IMR-90 (cell line): ENCODE data around the gene SDK1.

Experiments used
- BHLHE40 ChIP-seq: fragments of 150-350 bp; IDR thresholded peaks from 2 replicates; pipeline ENCODE4 v1.6.1; 2016; ENCODE audit warnings: mild to moderate bottlenecking, low read depth, low read length
- CHD1 ChIP-seq: IDR thresholded peaks from 2 replicates; pipeline ENCODE4 v1.6.1; 2012; ENCODE audit warnings: low read depth, low read length, improper control_type of control experiment
- FOS ChIP-seq: fragments of 150-350 bp; IDR thresholded peaks from 2 replicates; pipeline ENCODE4 v1.6.1; 2016; ENCODE audit warnings: low read depth, low read length
- MXI1 ChIP-seq: IDR thresholded peaks from 2 replicates; pipeline ENCODE4 v1.6.1; 2012; ENCODE audit warnings: low read depth, mild to moderate bottlenecking, low read length, moderate library complexity, borderline replicate concordance
- NFE2L2 ChIP-seq: fragments of 150-350 bp; IDR thresholded peaks from 2 replicates; pipeline ENCODE4 v1.6.1; 2016; ENCODE audit warnings: low read depth, mild to moderate bottlenecking, low read length
- POLR2A ChIP-seq: IDR thresholded peaks from 2 replicates; pipeline ENCODE4 v1.6.1; 2012; ENCODE audit warnings: mild to moderate bottlenecking, low read depth, low read length
- RAD21 ChIP-seq: IDR thresholded peaks from 2 replicates; pipeline ENCODE4 v1.6.1; 2012; ENCODE audit warnings: low read length, improper control_type of control experiment
- RCOR1 ChIP-seq: IDR thresholded peaks from 2 replicates; pipeline ENCODE4 v1.6.1; 2012; ENCODE audit warnings: mild to moderate bottlenecking, low read length, improper control_type of control experiment; ENCODE audit not compliant: insufficient replicate concordance
- RFX5 ChIP-seq: IDR thresholded peaks from 2 replicates; pipeline ENCODE4 v1.8.0; 2012; ENCODE audit warnings: low read depth, mild to moderate bottlenecking, low read length, moderate library complexity
- TF ChIP-seq, protein P1 (sequence below): fragments of 150-350 bp; IDR thresholded peaks from 2 replicates; pipeline ENCODE4 v1.6.1; 2017; ENCODE audit warnings: mild to moderate bottlenecking, antibody characterized with exemption, low read length, low read depth
- TF ChIP-seq, protein P2 (sequence below): conservative IDR thresholded peaks from 2 replicates; pipeline ENCODE4 v1.5.1; 2012; ENCODE audit warnings: mild to moderate bottlenecking, low read depth, low read length, improper control_type of control experiment
- TF ChIP-seq, protein P3 (sequence below): fragments of 150-350 bp; IDR thresholded peaks from 2 replicates; pipeline ENCODE4 v1.6.1; 2016; ENCODE audit warnings: low read depth, mild to moderate bottlenecking, low read length, moderate library complexity, borderline replicate concordance

DNA sequence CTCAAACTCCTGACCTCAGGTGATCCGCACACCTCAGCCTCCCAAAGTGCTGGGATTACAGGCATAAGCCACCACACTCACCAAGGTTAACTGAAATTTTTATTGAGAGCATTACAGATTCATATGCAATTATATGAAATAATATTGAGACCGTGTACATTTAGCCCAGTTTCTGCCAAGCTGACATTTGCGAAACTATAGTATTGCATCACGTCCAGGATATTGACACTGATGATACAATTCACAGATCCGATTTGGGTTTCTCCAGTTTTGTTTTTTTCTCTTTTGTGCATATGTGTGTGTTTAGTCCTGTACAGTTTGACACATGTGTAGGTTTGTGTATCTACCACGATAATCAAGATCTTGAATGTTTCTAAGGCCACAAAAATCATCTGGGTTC lies 753.1 kb downstream of the SDK1 start:
- TF ChIP-seq POLR2A (no peak), FOS (no peak), CHD1 (no peak), BHLHE40 (no peak), NFE2L2 (no peak), RCOR1 (no peak), MXI1 (no peak), RFX5 (no peak), RAD21 (no peak)
- TF ChIP-seq, protein P1, sequence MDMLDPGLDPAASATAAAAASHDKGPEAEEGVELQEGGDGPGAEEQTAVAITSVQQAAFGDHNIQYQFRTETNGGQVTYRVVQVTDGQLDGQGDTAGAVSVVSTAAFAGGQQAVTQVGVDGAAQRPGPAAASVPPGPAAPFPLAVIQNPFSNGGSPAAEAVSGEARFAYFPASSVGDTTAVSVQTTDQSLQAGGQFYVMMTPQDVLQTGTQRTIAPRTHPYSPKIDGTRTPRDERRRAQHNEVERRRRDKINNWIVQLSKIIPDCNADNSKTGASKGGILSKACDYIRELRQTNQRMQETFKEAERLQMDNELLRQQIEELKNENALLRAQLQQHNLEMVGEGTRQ = no peak
- TF ChIP-seq, protein P2, sequence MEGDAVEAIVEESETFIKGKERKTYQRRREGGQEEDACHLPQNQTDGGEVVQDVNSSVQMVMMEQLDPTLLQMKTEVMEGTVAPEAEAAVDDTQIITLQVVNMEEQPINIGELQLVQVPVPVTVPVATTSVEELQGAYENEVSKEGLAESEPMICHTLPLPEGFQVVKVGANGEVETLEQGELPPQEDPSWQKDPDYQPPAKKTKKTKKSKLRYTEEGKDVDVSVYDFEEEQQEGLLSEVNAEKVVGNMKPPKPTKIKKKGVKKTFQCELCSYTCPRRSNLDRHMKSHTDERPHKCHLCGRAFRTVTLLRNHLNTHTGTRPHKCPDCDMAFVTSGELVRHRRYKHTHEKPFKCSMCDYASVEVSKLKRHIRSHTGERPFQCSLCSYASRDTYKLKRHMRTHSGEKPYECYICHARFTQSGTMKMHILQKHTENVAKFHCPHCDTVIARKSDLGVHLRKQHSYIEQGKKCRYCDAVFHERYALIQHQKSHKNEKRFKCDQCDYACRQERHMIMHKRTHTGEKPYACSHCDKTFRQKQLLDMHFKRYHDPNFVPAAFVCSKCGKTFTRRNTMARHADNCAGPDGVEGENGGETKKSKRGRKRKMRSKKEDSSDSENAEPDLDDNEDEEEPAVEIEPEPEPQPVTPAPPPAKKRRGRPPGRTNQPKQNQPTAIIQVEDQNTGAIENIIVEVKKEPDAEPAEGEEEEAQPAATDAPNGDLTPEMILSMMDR = no peak
- TF ChIP-seq, protein P3, sequence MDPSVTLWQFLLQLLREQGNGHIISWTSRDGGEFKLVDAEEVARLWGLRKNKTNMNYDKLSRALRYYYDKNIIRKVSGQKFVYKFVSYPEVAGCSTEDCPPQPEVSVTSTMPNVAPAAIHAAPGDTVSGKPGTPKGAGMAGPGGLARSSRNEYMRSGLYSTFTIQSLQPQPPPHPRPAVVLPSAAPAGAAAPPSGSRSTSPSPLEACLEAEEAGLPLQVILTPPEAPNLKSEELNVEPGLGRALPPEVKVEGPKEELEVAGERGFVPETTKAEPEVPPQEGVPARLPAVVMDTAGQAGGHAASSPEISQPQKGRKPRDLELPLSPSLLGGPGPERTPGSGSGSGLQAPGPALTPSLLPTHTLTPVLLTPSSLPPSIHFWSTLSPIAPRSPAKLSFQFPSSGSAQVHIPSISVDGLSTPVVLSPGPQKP = no peak
